HepG2 (cell line): ENCODE data around the gene EPN2. TPM values are rescaled to one million over a fixed set of nuclear protein-coding genes. Genes with fewer than 3 reads are reported as not detected.

Experiments
- KLF16 ChIP-seq, 2 experiments: sonication (generic) in 1 of 2; formaldehyde crosslinking in 1 of 2; IDR thresholded peaks; 2 replicates each; pipeline versions ENCODE4 v1.6.1 to v1.8.0; 2016 to 2023; ENCODE audit warnings: missing genetic modification reagents in 2 of 2, missing compliant biosample characterization in 1 of 2
- MLLT10 ChIP-seq: sonication (generic); formaldehyde crosslinking; IDR thresholded peaks from 2 replicates; pipeline ENCODE4 v1.4.0; 2020; ENCODE audit warnings: missing genetic modification reagents
- MXI1 ChIP-seq: IDR thresholded peaks from 3 replicates; pipeline ENCODE4 v1.6.1; 2012; ENCODE audit warnings: low read depth, low read length, inconsistent platforms, borderline replicate concordance
- SNAPC5 ChIP-seq: sonication (generic); formaldehyde crosslinking; IDR thresholded peaks from 2 replicates; pipeline ENCODE4 v1.8.1; 2023; ENCODE audit warnings: mild to moderate bottlenecking, missing genetic modification reagents, borderline replicate concordance
- TIGD3 ChIP-seq: sonication (generic); formaldehyde crosslinking; IDR thresholded peaks from 2 replicates; pipeline ENCODE4 v1.5.1; 2020; ENCODE audit warnings: mild to moderate bottlenecking, missing genetic modification reagents, borderline replicate concordance
- ZBTB33 ChIP-seq: sonication (generic); formaldehyde crosslinking; IDR thresholded peaks from 2 replicates; pipeline ENCODE4 v1.4.0; 2020; ENCODE audit warnings: missing genetic modification reagents
- ZBTB40 ChIP-seq, 2 experiments: fragments of 450-650 bp in 1 of 2; sonication (generic) in 1 of 2; formaldehyde crosslinking in 1 of 2; IDR thresholded peaks; 2 replicates each; pipeline versions ENCODE4 v1.6.1 to v1.8.0; 2016 to 2022; ENCODE audit warnings: antibody characterized with exemption in 1 of 2, mild to moderate bottlenecking in 1 of 2, missing genetic modification reagents in 1 of 2
- polyA plus RNA-seq, 8 experiments: library from polyadenylated mRNA; depleted of rRNA in 3 of 8; stranded (reverse) in 7 of 8; unstranded in 1 of 8; fragments of >200 nt; fragmentation: Illumina TruSeq in 4 of 8; extraction: Trizol in 4 of 8; gene quantifications; 2 replicates each; pipeline versions ENCODE4 v1.2.1 to v1.2.3, GENCODE V29; 2011 to 2016; ENCODE audit warnings: low read depth in 4 of 8, missing spikeins in 1 of 8, mixed read lengths in 1 of 8; ENCODE audit not compliant: insufficient read depth in 1 of 8
- total RNA-seq, 5 experiments: library from RNA; depleted of rRNA; stranded (reverse); fragments of >200 nt; fragmentation: Illumina TruSeq; extraction: Trizol; gene quantifications; 2 replicates each; pipeline ENCODE4 v1.2.3, GENCODE V29; 2016; ENCODE audit warnings: low read depth in 1 of 5
- TF ChIP-seq, protein P1 (sequence below): sonication (generic); formaldehyde crosslinking; IDR thresholded peaks from 2 replicates; pipeline ENCODE4 v1.4.0; 2020; ENCODE audit warnings: missing genetic modification reagents
- TF ChIP-seq, protein P2 (sequence below): IDR thresholded peaks from 2 replicates; pipeline ENCODE4 v1.6.1; 2016
- TF ChIP-seq, protein P3 (sequence below): sonication (generic); formaldehyde crosslinking; IDR thresholded peaks from 2 replicates; pipeline ENCODE4 v1.4.0; 2020; ENCODE audit warnings: missing genetic modification reagents, low read depth, mild to moderate bottlenecking, borderline replicate concordance

EPN2 gene
- total and polyA plus RNA-seq, 2 of the 13 experiments (the other 11 are each of a cell fraction or from before 2014, with no cell fraction given), result 7.8 to 19.2 TPM

DNA sequence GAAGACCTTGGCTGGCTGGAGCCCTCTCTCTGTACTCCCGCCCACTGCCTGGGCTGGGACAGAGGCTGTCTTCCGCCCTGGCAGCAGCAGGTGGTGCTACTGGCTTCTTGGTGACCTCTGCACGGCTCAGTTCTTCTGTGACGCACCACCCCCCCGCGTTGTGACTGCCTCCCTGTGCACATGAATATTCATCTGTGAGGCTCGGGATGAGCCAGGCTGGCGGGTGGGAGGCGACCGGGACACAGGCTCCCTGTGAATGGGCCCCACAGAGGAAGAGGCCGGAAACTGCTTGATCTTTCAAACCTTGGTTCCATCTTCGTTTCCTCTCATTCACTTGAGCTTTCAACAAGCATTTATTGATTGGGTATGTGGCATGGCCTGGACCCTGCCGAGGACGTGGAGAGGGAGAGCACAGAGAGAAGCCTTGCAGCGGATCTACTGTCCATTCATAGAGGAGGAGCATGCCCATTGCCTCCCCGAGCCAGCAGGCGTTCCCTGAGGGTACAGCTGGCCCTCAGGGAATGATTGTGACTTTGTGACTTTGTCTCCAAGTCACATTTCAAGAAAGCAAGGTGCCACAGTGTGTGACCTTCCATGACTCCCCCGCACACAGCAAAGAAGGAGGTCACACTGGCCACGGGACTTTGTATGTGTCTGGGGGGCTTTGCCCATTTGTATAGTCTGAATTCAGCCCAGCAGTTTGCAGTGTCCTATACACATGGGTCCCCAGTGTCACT lies 80.4 kb downstream of the EPN2 start (continued):
- peak; percentile 46; the same call in 1 of the 2 replicates for TF ChIP-seq ZBTB33 (CRISPR knock-in tag)
- TF ChIP-seq MXI1, result peak; percentile 72; the same call in 1 of the 3 replicates
- no peak for TF ChIP-seq ZBTB40 (IDR thresholded peaks at IDR 0.05)
- peak; percentile 84 for TF ChIP-seq ZBTB40 (CRISPR knock-in tag; IDR thresholded peaks at IDR 0.05)
- no peak for TF ChIP-seq SNAPC5 (CRISPR knock-in tag)
- TF ChIP-seq MLLT10 (CRISPR knock-in tag), result no peak
- TF ChIP-seq, protein P1, sequence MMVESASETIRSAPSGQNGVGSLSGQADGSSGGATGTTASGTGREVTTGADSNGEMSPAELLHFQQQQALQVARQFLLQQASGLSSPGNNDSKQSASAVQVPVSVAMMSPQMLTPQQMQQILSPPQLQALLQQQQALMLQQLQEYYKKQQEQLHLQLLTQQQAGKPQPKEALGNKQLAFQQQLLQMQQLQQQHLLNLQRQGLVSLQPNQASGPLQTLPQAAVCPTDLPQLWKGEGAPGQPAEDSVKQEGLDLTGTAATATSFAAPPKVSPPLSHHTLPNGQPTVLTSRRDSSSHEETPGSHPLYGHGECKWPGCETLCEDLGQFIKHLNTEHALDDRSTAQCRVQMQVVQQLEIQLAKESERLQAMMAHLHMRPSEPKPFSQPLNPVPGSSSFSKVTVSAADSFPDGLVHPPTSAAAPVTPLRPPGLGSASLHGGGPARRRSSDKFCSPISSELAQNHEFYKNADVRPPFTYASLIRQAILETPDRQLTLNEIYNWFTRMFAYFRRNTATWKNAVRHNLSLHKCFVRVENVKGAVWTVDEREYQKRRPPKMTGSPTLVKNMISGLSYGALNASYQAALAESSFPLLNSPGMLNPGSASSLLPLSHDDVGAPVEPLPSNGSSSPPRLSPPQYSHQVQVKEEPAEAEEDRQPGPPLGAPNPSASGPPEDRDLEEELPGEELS (CRISPR knock-in tag), result peak; percentile 42; the same call in 1 of the 2 replicates
- no peak for TF ChIP-seq TIGD3 (CRISPR knock-in tag)
- TF ChIP-seq, protein P2, sequence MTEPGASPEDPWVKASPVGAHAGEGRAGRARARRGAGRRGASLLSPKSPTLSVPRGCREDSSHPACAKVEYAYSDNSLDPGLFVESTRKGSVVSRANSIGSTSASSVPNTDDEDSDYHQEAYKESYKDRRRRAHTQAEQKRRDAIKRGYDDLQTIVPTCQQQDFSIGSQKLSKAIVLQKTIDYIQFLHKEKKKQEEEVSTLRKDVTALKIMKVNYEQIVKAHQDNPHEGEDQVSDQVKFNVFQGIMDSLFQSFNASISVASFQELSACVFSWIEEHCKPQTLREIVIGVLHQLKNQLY (CRISPR knock-in tag), result no peak
- peak in 1 of 2 experiments; percentile 66; a peak in 1 of 4 replicates for TF ChIP-seq KLF16 (CRISPR knock-in tag; IDR thresholded peaks at IDR 0.05)
- TF ChIP-seq, protein P3, sequence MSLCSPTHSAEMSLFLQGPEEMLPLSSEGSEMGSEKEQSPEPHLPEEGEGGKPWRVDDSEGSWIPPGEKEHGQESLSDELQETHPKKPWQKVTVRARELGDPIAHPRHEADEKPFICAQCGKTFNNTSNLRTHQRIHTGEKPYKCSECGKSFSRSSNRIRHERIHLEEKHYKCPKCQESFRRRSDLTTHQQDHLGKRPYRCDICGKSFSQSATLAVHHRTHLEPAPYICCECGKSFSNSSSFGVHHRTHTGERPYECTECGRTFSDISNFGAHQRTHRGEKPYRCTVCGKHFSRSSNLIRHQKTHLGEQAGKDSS (CRISPR knock-in tag), result no peak
